ENCODE data around the gene DOCK3. TPM values are rescaled to one million over a fixed set of nuclear protein-coding genes. Genes with fewer than 3 reads are reported as not detected.
"Not testable (repeated sequence)": the region's sequence is repeated elsewhere in the genome, so short reads cannot be mapped to it uniquely, and the experiment has no call there.

Gene DOCK3
- total RNA-seq, 2 experiments from 2014 or later = 0.93 to 1.1 TPM

DNA sequence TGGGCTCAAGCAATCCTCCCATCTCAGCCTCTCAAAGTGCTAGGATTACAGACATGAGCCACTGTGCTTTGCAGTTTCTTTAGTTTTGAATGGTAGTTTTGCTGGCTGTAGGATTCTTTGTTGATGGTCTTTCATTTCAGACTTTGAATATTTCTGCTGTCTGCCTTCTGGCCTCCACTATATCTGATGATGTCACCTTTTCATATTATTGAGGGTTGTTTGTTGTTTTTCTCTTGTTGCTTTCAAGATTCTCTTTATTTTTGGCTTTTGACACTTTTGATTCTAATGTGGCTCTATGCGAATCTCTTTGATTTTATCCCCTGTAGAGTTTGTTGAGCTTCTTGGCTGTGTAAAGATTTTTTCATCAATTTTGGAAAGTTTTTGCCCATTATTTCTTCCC, 631.4 kb downstream of the DOCK3 start:
- peaks cover 0 to 10% of the 10 kb centered on the region in 2 experiments for H3K9me3 ChIP-seq (ENCODE audit: control insufficient read depth in 1 of 2, insufficient read depth in 1 of 2, low read length in 2 of 2)
- intact Hi-C loops (cut with DNase I, micrococcal nuclease) = no loop called here
- ATAC-seq (ENCODE audit: poor library complexity) = no peak
- no peak overlapping the region for H3K27ac ChIP-seq (ENCODE audit: low read depth in 1 of 2, low read length in 2 of 2)
- Mint-ChIP-seq H3K4me1 (ENCODE audit: low read depth) (no peaks in the 10 kb centered on the region), H3K27me3 (peaks cover 5% of the 10 kb centered on the region), H3K9me3 (peaks cover 13% of the 10 kb centered on the region), H3K36me3 (ENCODE audit: low read depth) (peaks cover 7% of the 10 kb centered on the region), H3K4me3 (no peak overlapping the region), H3K27ac (no peak overlapping the region)
- no peaks in the 10 kb centered on the region for H3K36me3 ChIP-seq (ENCODE audit: insufficient read depth, low read length)
- no peak overlapping the region for H3K4me3 ChIP-seq (ENCODE audit: low read length)
- H3K4me1 ChIP-seq (ENCODE audit: insufficient read depth, low read length) = no peaks in the 10 kb centered on the region
- POLR2A ChIA-PET = no interaction called here
- H3K27me3 ChIP-seq (ENCODE audit: control insufficient read depth in 1 of 2, insufficient read depth in 2 of 2, low read length in 2 of 2) = no peaks in the 10 kb centered on the region
- no peak for DNase-seq
- CTCF ChIA-PET = interaction anchor here (1.7 kb wide), 1 partner anchor 10 kb away, joined by 3 read pairs; no protein-coding TSS in a partner anchor
- TF ChIP-seq CTCF (IDR thresholded peaks at IDR 0.05) = no peak

DNA sequence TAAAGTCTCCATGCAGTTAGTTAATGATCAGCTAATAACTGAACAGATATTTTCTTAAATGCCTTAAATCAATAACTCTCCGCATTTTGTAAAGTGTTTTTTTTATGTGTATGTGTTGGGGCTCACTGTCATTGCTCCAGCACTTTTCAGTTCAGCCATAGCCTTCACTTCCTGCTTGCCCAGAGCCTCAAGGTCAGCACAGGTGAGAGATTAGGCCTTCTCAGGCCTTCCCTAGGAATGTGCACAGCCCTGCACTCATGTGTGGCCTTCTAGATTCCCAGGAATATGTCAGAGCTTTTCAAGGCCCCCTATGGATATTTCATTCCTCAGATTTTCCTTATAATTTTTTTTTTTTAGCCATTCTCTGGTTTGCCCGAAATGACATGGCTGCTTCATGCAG, 632.7 kb downstream of the DOCK3 start:
- Histone ChIP-seq H3K4me1 (ENCODE audit: insufficient read depth, low read length) (no peaks in the 10 kb centered on the region), H3K27me3 (ENCODE audit: control insufficient read depth in 1 of 2, insufficient read depth in 2 of 2, low read length in 2 of 2) (no peaks in the 10 kb centered on the region), H3K9me3 (ENCODE audit: control insufficient read depth in 1 of 2, insufficient read depth in 1 of 2, low read length in 2 of 2) (peaks cover 0 to 10% of the 10 kb centered on the region in 2 experiments), H3K36me3 (ENCODE audit: insufficient read depth, low read length) (no peaks in the 10 kb centered on the region), H3K27ac (ENCODE audit: low read depth in 1 of 2, low read length in 2 of 2) (no peak overlapping the region), H3K4me3 (ENCODE audit: low read length) (no peak overlapping the region)
- intact Hi-C loops (cut with DNase I, micrococcal nuclease) = no loop called here
- Mint-ChIP-seq H3K4me3 (no peak overlapping the region), H3K27ac (no peak overlapping the region), H3K4me1 (ENCODE audit: low read depth) (no peaks in the 10 kb centered on the region), H3K36me3 (ENCODE audit: low read depth) (peaks cover 7% of the 10 kb centered on the region), H3K27me3 (peaks cover 5% of the 10 kb centered on the region), H3K9me3 (peaks cover 13% of the 10 kb centered on the region)
- TF ChIP-seq CTCF (IDR thresholded peaks at IDR 0.05) = no peak
- CTCF ChIA-PET = no interaction called here
- no peak for ATAC-seq (ENCODE audit: poor library complexity)
- POLR2A ChIA-PET = no interaction called here
- no peak for DNase-seq

DNA sequence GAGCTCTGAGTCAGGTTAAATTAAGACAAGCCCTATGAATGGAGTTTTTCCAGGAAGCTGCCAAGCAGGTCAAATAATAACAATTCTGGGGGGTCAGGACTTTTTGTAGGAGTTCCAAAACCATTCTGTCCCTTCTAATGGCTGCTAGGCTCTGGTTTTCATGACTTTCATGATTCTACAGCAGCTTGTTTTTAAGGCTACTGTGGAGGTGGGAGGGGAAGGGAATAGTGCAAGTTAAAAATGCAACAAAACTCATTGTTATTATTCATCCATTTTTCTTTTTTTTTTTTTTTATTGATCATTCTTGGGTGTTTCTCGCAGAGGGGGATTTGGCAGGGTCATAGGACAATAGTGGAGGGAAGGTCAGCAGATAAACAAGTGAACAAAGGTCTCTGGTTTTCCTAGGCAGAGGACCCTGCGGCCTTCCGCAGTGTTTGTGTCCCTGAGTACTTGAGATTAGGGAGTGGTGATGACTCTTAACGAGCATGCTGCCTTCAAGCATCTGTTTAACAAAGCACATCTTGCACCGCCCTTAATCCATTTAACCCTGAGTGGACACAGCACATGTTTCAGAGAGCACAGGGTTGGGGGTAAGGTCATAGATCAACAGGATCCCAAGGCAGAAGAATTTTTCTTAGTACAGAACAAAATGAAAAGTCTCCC, 633.3 kb downstream of the DOCK3 start:
- H3K36me3 ChIP-seq (ENCODE audit: insufficient read depth, low read length); intact Hi-C loops (cut with DNase I, micrococcal nuclease); H3K4me1 Mint-ChIP-seq (ENCODE audit: low read depth); H3K36me3 Mint-ChIP-seq (ENCODE audit: low read depth); H3K9me3 Mint-ChIP-seq; POLR2A ChIA-PET; H3K4me3 ChIP-seq (ENCODE audit: low read length); H3K27me3 Mint-ChIP-seq; H3K4me3 Mint-ChIP-seq; H3K27ac ChIP-seq (ENCODE audit: low read depth in 1 of 2, low read length in 2 of 2); H3K27me3 ChIP-seq (ENCODE audit: control insufficient read depth in 1 of 2, insufficient read depth in 2 of 2, low read length in 2 of 2); H3K27ac Mint-ChIP-seq; DNase-seq; ATAC-seq (ENCODE audit: poor library complexity); H3K4me1 ChIP-seq (ENCODE audit: insufficient read depth, low read length); CTCF ChIA-PET: not testable (repeated sequence)
- H3K9me3 ChIP-seq (ENCODE audit: control insufficient read depth in 1 of 2, insufficient read depth in 1 of 2, low read length in 2 of 2) = peaks cover 0 to 10% of the 10 kb centered on the region in 2 experiments
